GM19455 (cell line): ENCODE measurements around the gene FAM3B.

Experiments used
- ATAC-seq: cut with Tn5 transposase; IDR thresholded peaks from one replicate; pipeline ENCODE4 v1.9.1; 2021; ENCODE audit not compliant: unreplicated experiment

FAM3B gene

DNA sequence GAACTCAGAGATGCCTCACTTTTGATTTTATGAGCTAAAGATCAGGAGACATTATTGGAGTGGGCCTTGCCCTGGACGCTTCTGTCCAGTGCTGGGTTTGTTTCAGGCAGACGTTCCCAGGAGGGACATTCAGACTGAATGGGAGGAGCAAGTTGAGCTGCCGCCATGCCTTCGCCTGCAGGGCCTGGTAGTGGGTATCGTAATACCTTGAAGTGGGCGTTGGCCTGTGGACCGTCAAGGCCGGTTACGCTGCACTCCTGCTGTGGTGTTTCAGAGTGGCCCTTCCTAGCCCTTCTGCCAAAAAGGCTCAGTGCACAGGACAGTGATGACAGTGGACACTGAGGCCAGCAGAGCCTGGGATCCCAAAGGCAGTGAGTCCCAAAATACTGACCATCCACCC lies 1.6 kb downstream of the FAM3B start:
- ATAC-seq: no peak

DNA sequence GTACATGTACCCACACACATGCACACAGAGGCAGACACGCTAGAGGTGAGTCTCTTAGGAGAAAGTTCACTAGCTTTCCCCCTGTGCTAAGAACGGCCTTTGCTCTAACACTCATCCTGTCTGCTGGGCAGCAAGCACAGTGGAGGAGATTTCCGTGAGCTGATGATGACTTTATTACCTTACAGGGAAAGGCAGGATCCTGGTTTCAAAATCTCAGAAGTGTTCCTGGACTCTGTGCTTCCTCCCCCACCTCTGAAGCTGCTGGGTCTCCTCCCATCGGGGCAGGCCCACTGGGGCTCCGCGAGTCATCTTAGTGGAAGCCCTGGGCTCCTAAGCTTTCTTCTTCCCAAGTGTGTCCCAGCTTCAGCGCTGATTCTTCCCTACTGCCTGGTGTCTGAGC lies 2.7 kb downstream of the FAM3B start:
- no peak for ATAC-seq

DNA sequence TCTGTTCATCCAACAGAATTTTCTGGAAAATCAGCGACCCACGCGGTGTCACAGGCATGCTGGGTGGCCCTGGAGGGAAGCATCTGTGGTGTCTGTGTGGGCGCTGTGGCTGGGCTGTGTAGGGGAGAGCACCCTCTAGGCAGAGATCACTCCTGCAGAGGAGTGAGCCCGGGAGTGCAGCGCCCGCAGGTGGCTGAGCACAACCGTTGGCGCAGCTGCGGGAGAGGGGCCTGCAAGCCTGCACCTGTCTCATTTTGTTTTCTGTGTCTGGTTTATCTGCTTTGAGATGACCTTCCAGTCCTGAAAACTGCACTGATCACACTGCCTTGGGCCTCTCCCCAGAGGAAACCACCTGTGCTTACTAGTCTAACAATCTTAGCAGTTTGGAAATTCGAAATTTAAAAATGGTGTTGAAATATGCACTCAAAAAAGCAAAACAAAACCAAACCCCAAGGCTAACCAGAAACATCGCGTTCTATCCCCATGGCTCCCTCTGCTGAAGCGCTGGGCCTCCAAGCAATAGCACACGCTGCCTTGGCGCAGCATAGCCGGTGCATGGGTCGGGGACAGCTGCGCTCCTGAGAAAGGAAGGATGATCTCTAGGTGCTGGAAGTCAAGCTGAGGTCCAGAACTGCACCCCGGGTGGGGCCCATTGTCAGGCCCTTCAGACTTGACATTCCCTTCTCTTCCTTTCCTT lies 4.8 kb downstream of the FAM3B start:
- no peak for ATAC-seq

DNA sequence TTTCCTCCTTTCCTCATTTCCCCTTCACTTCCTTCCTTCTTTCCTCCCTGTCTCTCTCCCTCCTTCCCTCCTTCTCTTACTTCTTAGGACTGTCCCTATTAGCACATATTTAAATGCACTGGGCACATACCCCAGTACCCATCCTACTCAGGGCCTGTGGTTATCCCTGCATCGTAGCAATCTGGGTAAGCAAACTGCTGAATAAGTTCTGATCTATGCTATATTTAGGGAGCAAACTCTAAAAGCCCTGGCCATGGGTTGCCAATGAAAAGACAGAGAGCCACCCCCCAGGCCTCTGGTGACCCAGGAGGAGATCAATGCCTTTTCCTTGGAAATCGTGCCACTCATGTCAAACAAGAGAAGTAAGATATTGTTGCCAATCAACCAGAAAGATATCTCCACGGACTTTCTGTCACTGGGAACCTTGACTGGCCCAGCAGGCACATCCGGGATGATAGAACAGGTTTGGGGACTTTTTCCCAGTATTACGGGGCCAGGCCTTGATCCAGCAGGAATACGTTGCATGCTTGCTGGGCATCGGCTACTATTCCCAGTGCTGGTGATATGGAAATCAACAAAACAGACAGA lies 5.4 kb downstream of the FAM3B start:
- ATAC-seq: no peak

DNA sequence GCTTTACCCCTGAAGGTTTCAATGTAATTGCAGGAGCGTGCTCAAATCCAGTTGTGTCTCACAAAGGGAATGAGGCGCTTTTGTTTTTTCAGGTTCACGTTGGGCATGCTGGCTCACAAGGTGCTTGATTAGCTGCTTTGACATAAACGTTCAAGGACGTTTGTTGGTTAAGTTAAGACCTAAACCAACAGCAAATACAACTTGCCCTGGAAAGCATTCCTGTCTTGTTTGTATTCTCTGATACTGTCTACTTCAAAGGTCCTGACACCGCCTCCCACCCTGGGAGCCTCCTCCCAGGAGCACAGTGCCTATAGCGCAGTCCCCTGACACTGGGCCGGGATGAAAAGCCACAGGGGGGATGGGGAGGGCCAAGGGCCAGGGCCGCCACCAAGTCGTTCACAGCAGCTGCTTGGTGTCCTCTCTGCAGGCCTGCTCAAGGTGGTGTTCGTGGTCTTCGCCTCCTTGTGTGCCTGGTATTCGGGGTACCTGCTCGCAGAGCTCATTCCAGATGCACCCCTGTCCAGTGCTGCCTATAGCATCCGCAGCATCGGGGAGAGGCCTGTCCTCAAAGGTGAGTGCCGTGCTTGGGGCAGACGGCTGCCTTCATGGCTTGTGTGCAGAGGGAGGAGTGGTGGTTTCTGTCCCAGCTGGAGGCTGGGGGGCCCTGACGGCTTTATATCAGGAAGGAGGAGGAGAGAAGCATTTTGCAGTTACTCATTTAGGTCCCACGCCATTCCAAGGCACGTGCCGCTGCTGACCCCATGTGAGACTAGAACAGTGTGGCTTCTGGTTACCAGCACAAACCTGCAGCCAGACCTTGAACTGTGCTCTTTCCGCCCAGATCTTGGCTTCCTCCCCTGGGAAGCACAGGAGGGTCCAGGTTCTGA lies 6.1 kb downstream of the FAM3B start:
- ATAC-seq: no peak

DNA sequence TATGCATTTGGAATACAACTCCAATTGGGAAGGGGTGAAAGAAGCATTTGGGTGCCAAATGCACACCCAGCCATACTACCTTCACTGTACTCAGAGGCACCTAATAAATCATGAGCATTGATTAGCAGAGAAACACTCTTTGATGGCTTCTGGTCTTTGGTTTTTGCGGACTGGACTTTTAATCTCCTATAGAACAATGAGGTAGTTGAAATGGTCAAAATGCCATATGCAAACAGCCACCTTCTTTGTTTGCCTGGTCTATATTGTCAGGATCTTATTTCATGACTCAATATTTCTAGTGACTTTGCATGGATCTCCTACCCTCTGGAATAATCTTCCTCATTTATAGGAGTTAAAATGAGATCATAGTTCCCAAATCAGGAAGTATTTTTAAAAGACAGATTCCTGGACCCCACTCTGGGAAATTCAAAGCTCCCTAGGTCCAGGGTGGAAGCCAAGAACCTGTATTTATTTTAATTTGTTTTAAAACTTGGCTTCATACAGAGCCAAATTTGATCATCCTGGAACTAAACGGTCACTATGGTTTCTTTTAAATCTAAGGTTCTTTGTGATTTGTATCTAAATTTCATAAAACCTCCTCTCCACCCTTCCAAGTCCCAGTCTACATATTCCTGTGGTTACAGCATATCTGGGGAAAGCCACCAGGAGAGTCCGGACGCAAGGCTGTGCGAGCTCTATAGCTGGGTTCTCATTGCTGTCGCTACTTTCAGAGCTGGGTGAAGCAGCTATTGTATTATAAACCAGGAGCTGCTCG lies 8.7 kb downstream of the FAM3B start:
- ATAC-seq: no peak

DNA sequence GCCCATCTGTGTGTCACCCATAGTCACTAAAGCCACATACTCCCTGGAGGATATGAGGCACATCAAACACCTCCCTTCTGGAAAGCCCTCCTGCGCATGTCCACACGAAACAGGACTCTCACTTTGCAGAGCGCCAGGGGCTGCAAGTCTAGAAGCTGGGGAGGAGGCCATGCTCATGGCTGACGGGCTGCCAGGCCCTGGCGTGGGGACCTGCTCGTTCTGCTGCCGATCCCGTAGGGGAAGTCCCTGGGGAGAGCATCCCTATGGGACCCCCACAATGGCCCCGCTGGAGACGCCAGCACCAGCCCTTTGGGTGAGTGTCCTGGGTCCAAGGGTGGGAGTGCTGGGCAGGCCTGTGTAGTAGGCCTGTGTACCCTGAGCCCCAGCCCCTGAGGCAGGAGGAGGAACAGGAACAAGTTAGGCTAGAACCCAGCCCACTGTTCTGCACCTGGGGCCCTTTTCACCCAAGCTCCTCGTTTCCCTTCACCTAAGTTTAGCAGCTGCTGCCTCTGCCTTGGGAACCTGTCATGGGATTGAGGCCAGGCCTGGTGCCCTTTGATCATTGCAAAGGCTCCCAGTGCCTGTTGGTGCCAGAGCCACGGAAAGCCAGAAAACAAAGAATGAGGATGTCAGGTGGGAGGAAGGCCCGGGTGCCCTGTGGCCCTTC lies 9.9 kb downstream of the FAM3B start:
- ATAC-seq: no peak

DNA sequence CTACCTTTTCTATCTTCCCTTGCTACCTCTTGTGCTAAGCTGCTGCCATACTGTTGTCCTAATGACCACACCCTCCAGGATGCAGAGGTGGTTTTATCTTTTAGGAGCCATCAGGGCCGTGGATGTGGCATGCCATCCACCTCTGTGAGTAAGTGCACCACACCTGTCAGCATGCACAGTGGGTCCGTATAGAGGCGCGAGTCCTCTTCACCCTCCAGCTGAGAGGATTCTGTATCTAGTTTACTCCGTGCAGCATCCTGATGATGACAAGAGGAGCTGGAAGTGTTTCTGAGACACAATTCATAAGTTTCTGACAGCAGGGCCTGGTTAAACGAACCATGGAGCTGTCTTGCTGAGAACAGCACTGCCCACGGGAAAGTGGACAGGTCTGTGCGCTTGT lies 11.2 kb downstream of the FAM3B start:
- no peak for ATAC-seq

DNA sequence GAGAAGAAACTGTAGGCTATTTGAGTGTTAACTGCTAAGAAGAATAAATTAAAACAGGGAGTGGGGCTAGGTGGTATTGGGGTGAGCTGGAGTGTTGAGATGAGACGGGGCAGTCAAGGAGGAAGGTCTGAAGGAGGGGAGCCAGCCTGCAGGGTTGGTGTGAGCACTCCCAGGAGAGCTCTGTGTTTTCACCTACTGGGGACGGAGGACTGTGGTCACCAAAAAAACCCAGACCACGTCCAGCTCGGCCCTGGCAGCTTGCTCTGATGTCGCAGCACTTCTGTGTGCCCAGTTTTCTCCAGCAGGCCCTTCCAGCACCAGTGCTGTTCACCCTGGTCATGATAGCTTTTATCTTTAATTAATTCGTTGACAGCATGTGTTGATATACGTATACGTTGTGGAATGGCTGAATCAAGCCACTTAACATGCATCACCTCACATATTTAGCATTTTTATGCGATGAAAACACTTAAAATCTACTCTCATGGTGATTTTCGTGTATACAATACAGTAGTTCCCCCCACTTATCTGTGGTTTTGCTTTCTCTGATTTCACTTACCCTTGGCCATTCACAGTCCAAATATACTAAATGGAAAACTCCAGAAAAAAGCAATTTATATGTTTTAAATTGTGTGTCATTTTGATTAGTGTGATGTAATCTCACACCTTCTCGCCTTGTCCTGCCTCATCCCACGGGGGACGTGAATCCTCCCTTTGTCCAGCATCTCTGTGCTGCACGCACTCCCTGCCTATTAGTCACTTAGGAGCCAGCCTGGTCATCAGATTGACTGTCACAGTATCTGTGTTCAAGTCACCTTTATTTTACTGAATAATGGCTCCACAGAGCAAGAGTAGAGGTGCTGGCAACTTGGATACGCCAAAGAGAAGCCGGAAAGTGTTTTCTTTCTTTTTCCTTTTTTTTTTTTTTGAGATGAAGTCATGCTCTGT lies 12.3 kb downstream of the FAM3B start:
- no peak for ATAC-seq

DNA sequence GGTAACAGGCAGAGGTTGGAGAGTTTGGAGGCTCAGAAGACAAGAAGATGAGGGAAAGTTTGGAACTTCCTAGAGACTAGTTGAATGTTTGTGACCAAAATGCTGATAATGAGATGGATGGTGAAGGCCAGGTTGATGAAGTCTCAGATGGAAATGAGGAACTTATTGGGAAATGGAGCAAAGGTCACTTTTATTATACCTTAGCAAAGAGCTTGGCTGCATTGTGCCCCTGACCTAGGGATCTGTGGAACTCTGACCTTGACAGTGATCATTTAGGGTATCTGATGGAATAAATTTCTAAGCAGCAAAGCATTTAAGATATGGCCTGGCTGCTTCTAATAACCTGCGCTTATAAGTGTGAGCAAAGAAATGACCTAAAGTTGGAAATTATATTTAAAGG lies 17.2 kb downstream of the FAM3B start:
- no peak for ATAC-seq

DNA sequence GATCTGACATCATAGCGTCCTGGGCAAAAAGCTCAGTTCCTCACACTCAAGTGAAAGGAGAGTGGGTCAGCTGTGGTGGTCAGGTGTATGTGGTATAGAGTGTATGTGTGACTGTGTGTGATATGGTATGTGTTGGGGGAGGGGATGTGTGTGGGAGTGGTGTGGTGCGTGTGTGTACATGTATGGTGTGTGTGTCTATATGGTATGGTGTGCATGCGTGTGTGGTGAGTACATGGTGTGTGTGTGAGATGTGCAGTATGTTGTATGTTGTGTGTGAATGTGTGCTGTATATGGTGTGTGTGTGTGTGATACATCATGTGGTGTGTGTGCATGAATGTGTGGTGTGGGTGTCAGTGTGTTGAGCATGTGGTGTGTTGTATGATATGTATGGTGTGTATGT lies 20.9 kb downstream of the FAM3B start:
- no peak for ATAC-seq

DNA sequence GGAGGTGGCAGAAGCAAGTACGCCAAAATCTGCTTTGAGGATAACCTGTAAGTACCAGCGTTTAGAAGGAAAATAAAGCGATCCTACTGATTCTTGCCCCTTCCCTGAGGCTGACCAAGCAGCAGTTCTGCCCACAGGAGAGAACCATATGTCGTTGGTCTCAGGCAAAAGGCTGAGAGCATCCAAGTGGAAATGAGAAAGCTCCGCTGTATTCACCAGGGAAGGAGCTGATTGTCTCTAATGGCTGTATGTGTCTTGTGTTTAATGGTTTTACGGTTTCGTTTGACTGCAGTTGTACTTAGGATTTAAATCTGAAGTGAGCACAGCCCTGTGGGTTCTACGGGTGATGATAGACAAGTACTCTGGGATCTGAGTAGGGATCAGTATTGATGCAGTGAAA lies 21.9 kb downstream of the FAM3B start:
- no peak for ATAC-seq

DNA sequence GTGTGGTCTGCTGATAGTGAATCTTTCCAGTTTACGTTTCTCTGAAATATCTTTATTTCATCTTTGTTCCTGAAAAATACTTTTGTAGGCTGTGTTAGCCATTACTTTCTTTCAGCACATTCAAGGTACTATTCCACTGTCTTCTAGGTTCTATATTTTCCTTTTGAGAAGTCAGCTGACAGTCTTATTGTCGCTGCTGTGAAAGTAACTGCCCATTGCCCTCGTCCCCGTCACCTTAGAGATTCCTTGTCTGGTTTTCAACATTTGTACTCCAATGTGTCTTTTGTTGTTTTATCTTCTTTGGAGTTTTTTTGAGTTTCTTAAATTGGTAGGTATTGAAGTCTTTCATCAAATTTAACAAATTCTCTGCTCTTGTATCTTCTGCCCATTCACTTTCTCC lies 25.4 kb downstream of the FAM3B start:
- no peak for ATAC-seq

DNA sequence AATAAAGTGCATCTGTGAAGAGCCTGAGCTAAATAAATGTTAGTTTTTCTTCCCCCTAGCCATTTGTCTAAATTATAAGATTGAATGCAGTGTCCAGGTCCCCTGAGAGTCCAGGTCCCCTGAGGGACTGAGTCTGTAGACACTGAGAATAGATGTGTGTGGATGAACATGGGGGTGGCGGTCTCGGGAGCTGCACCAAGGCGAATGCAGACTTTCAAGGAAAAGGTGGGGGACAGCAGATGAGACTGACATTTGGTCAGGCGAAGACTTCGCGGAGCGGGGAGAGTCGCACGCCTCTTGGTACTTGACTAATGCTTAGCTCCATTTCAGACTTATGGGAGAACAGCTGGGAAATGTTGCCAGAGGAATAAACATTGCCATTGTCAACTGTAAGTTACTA lies 27.5 kb downstream of the FAM3B start:
- ATAC-seq: no peak

DNA sequence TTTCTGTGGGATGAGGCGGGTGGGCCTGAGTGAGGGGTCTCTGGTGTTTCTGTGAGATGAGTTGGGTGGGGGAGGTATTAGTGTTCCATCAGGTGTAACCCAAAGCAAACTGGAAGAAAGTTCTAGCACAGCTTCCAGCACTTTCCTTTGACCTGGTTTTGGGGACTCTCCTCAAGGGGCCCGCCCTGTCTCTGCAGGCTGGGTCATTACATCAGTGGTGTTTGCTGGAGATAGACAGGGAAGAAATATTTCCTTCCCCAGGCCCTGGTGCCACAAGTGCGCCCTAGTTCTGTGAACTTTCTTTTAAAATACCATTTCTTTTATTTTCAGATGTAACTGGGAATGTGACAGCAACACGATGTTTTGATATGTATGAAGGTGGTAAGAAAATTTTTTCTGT lies 28.8 kb downstream of the FAM3B start:
- ATAC-seq: no peak

DNA sequence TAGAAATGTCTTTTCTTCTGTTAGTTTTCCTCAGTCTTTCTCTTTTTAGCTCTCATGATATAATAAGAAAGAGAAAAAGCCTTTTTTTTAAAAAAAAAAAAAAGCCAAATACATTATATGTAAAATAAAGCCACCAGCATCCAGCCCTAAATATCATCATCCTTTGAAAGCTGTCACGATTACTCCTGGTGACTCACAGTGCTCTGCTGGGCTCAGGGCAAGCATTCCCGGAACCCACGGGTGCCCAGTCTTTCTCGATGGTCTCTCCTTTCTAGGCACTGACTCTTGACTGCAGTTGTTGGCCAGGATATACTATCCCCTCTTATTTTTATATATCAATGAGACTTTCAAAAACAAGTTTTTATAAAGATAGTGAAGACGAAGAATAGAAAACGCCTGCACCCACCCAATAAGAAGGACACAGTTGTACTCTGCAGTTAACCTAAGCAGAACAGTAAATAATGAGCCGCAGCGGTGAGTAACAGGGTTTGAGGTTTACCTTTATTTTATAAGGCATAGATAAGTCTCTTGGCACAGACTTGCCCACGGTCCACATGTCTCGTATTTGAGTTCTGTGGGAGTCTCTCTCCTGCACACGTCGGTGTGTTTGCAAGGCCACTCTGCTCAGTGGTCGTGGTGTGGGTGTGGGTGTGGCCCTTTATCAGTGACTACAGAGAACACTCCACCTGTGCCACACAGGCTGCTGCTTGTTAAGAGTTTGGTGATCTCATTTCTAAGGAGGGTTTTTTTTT lies 29.5 kb downstream of the FAM3B start:
- no peak for ATAC-seq

DNA sequence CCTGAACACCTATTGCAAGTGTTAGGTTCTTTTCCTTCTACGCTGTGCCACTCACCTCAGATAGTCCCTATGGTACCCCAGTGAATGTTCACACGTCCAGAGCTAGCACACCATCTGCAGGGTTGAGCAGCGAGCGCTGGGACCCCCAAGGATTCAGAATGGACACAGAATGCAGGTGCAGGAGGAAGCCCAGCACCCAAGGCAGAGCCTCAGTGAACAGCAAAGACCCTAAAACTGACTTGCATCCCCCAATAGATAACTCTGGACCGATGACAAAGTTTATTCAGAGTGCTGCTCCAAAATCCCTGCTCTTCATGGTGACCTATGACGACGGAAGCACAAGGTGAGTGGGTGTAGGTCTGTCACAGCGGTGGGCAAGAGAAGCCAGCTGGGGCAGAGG lies 30.2 kb downstream of the FAM3B start:
- ATAC-seq: no peak

DNA sequence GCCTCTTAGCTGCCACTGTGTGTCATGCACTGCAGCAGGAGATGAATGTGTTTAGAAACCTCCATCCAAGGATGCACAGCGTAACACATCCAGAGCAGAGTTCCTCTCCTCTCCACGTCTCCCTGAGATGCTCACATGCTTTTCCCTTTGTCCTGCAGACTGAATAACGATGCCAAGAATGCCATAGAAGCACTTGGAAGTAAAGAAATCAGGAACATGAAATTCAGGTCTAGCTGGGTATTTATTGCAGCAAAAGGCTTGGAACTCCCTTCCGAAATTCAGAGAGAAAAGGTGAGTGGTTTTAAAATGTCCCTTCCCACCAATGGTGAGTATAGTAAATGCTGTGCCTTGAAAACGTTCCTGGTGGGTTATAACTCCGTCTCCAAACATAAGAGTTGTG lies 31.8 kb downstream of the FAM3B start:
- ATAC-seq: no peak

DNA sequence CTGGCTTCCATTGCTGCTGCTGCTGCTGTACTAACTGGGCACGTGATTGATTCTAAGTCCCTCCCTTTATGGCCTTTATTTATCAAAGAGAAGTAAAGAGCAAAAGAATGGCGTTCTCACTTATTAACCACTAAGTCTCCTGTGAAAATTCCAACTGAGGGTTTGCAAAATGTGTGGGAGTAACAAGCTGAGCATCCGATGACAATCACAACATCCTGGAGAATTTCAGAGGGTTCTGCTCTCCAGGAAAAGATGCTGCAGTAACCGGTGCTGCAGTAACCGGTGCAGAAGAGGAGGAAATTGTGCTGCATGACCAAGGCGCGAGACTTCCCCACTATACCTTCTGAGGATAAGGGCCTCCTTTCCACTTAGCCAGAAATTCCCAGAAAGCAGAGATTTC lies 32.5 kb downstream of the FAM3B start:
- ATAC-seq: no peak
